HEK293 (cell line): Measurements from ENCODE around the gene DHRS12.

ENCODE experiments used
- CTCF ChIA-PET: fragments of 350-600 bp; formaldehyde crosslinking; extraction: SDS; loops from one replicate; lab custom pipeline; 2021; ENCODE audit warnings: antibody characterized with exemption; lab: Yijun Ruan, JAX
- POLR2A ChIA-PET: fragments of 300-600 bp; formaldehyde crosslinking; extraction: SDS; loops from one replicate; lab custom pipeline; 2020; ENCODE audit warnings: antibody characterized with exemption, inconsistent platforms; lab: Yijun Ruan, JAX
- H3K27ac ChIP-seq: fragments of 200-500 bp; sonication (Bioruptor generic); 2 replicates; pipeline ENCODE4 v1.5.1; 2014; ENCODE audit warnings: low read depth, low read length, control low read depth, inconsistent platforms; ENCODE audit errors: extremely low read depth
- H3K36me3 ChIP-seq, 2 experiments: fragments of 200-500 bp in 1 of 2; sonication (Bioruptor generic) in 1 of 2; 1 replicate in 1 of 2; 2 replicates in 1 of 2; pipeline ENCODE4 v1.5.1; 2014 to 2017; ENCODE audit warnings: inconsistent platforms in 2 of 2, low read length in 2 of 2; ENCODE audit not compliant: control insufficient read depth in 2 of 2, insufficient read depth in 1 of 2
- H3K4me1 ChIP-seq: fragments of 200-500 bp; sonication (Bioruptor generic); 2 replicates; pipeline ENCODE4 v1.5.1; 2014; ENCODE audit warnings: mild to moderate bottlenecking, low read length, inconsistent platforms; ENCODE audit not compliant: control insufficient read depth, insufficient read depth
- H3K4me3 ChIP-seq: 2 replicates; pipeline ENCODE4 v1.5.1; 2011; ENCODE audit warnings: low read depth, mild to moderate bottlenecking, control low read depth, low read length, moderate library complexity
- H3K9me3 ChIP-seq: fragments of 200-500 bp; sonication (Bioruptor generic); 2 replicates; pipeline ENCODE4 v1.5.1; 2014; ENCODE audit warnings: low read depth, low read length, inconsistent platforms; ENCODE audit not compliant: control insufficient read depth, insufficient read depth
- HIC1 ChIP-seq: fragments of 450-650 bp; formaldehyde crosslinking; IDR thresholded peaks from 2 replicates; pipeline ENCODE4 v1.5.1; 2016; ENCODE audit warnings: missing biosample characterization, missing genetic modification characterization
- KLF1 ChIP-seq: fragments of 450-650 bp; formaldehyde crosslinking; IDR thresholded peaks from 2 replicates; pipeline ENCODE4 v1.5.1; 2016; ENCODE audit warnings: missing biosample characterization, missing genetic modification characterization
- KLF10 ChIP-seq: fragments of 450-650 bp; IDR thresholded peaks from 2 replicates; pipeline ENCODE4 v1.5.1; 2018; ENCODE audit warnings: missing biosample characterization, mild to moderate bottlenecking, missing genetic modification characterization
- PATZ1 ChIP-seq: fragments of 450-650 bp; formaldehyde crosslinking; IDR thresholded peaks from 2 replicates; pipeline ENCODE4 v1.5.1; 2016; ENCODE audit warnings: missing biosample characterization, missing genetic modification characterization
- REPIN1 ChIP-seq: fragments of 450-650 bp; formaldehyde crosslinking; IDR thresholded peaks from 2 replicates; pipeline ENCODE4 v1.5.1; 2017; ENCODE audit warnings: missing biosample characterization, missing genetic modification characterization, low read depth
- SALL2 ChIP-seq: fragments of 450-650 bp; formaldehyde crosslinking; IDR thresholded peaks from 2 replicates; pipeline ENCODE4 v1.5.0; 2017; ENCODE audit warnings: missing biosample characterization, mild to moderate bottlenecking, missing genetic modification characterization, borderline replicate concordance
- ZEB2 ChIP-seq: fragments of 450-650 bp; formaldehyde crosslinking; IDR thresholded peaks from 2 replicates; pipeline ENCODE4 v1.5.1; 2016; ENCODE audit warnings: missing biosample characterization, missing genetic modification characterization
- ZFP69B ChIP-seq: fragments of 450-650 bp; formaldehyde crosslinking; IDR thresholded peaks from 2 replicates; pipeline ENCODE4 v1.5.1; 2016; ENCODE audit warnings: missing biosample characterization, missing genetic modification characterization
- ZNF146 ChIP-seq: fragments of 450-650 bp; formaldehyde crosslinking; IDR thresholded peaks from 2 replicates; pipeline ENCODE4 v1.5.1; 2016; ENCODE audit warnings: missing biosample characterization, missing genetic modification characterization
- ZNF155 ChIP-seq: fragments of 450-650 bp; formaldehyde crosslinking; IDR thresholded peaks from 2 replicates; pipeline ENCODE4 v1.5.1; 2016; ENCODE audit warnings: missing biosample characterization, missing genetic modification characterization
- ZNF184 ChIP-seq: fragments of 450-650 bp; IDR thresholded peaks from 2 replicates; pipeline ENCODE4 v1.5.1; 2018; ENCODE audit warnings: missing biosample characterization, mild to moderate bottlenecking, missing genetic modification characterization
- ZNF223 ChIP-seq: fragments of 450-650 bp; formaldehyde crosslinking; IDR thresholded peaks from 2 replicates; pipeline ENCODE4 v1.5.1; 2016; ENCODE audit warnings: missing biosample characterization, missing genetic modification characterization
- ZNF274 ChIP-seq, 2 experiments: fragments of 200-500 bp in 1 of 2; fragments of 450-650 bp in 1 of 2; sonication (Bioruptor generic) in 1 of 2; formaldehyde crosslinking in 1 of 2; IDR thresholded peaks; 2 replicates each; pipeline versions ENCODE4 v1.5.1 to v1.6.1; 2014 to 2016; ENCODE audit warnings: borderline replicate concordance in 1 of 2, inconsistent platforms in 1 of 2, low read length in 1 of 2, missing biosample characterization in 1 of 2, missing genetic modification characterization in 1 of 2
- ZNF324 ChIP-seq: fragments of 450-650 bp; formaldehyde crosslinking; IDR thresholded peaks from 2 replicates; pipeline ENCODE4 v1.5.1; 2016; ENCODE audit warnings: missing biosample characterization, missing genetic modification characterization
- ZNF366 ChIP-seq: fragments of 450-650 bp; formaldehyde crosslinking; conservative IDR thresholded peaks from 2 replicates; pipeline ENCODE4 v1.5.1; 2016; ENCODE audit warnings: missing biosample characterization, missing genetic modification characterization
- ZNF394 ChIP-seq: fragments of 450-650 bp; formaldehyde crosslinking; IDR thresholded peaks from 2 replicates; pipeline ENCODE4 v1.5.1; 2016; ENCODE audit warnings: missing biosample characterization, missing genetic modification characterization, mild to moderate bottlenecking, moderate library complexity, borderline replicate concordance
- ZNF423 ChIP-seq: fragments of 450-650 bp; formaldehyde crosslinking; IDR thresholded peaks from 2 replicates; pipeline ENCODE4 v1.5.1; 2016; ENCODE audit warnings: missing biosample characterization, missing genetic modification characterization
- ZNF561 ChIP-seq: fragments of 450-650 bp; IDR thresholded peaks from 2 replicates; pipeline ENCODE4 v1.5.1; 2018; ENCODE audit warnings: missing biosample characterization, missing genetic modification characterization, borderline replicate concordance
- ZNF629 ChIP-seq: fragments of 450-650 bp; formaldehyde crosslinking; IDR thresholded peaks from 2 replicates; pipeline ENCODE4 v1.5.1; 2017; ENCODE audit warnings: missing biosample characterization, missing genetic modification characterization
- ZNF654 ChIP-seq: fragments of 450-650 bp; formaldehyde crosslinking; IDR thresholded peaks from 2 replicates; pipeline ENCODE4 v1.5.1; 2016; ENCODE audit warnings: low read depth, missing biosample characterization, missing genetic modification characterization
- ZNF658 ChIP-seq: fragments of 450-650 bp; formaldehyde crosslinking; IDR thresholded peaks from 2 replicates; pipeline ENCODE4; 2016; ENCODE audit warnings: missing biosample characterization, missing genetic modification characterization
- ZNF677 ChIP-seq: fragments of 450-650 bp; IDR thresholded peaks from 2 replicates; pipeline ENCODE4 v1.5.0; 2018; ENCODE audit warnings: missing biosample characterization, mild to moderate bottlenecking, missing genetic modification characterization, moderate library complexity
- ZNF777 ChIP-seq: fragments of 450-650 bp; formaldehyde crosslinking; IDR thresholded peaks from 2 replicates; pipeline ENCODE4 v1.5.1; 2017; ENCODE audit warnings: missing biosample characterization, missing genetic modification characterization, borderline replicate concordance
- ZNF785 ChIP-seq: fragments of 450-650 bp; formaldehyde crosslinking; IDR thresholded peaks from 2 replicates; pipeline ENCODE4 v1.5.1; 2016; ENCODE audit warnings: missing biosample characterization, missing genetic modification characterization
- ZNF830 ChIP-seq: fragments of 450-650 bp; IDR thresholded peaks from 2 replicates; pipeline ENCODE4 v1.5.0; 2018; ENCODE audit warnings: missing biosample characterization, missing genetic modification characterization, low read depth, mild to moderate bottlenecking, moderate library complexity
- ZXDB ChIP-seq: fragments of 450-650 bp; formaldehyde crosslinking; IDR thresholded peaks from 2 replicates; pipeline ENCODE4 v1.5.1; 2016; ENCODE audit warnings: missing biosample characterization, missing genetic modification characterization
- TF ChIP-seq, protein P1 (sequence below): IDR thresholded peaks from 2 replicates; pipeline ENCODE4 v1.6.1; 2011; ENCODE audit warnings: mild to moderate bottlenecking, low read depth, low read length, borderline replicate concordance
- TF ChIP-seq, protein P2 (sequence below): fragments of 450-650 bp; formaldehyde crosslinking; IDR thresholded peaks from 2 replicates; pipeline ENCODE4 v1.5.1; 2016; ENCODE audit warnings: missing biosample characterization, missing genetic modification characterization

DHRS12 gene

GRCh38 chr13:51822106-51822815 lies 18.3 kb upstream of the DHRS12 start:
- no peak for TF ChIP-seq ZNF394 (tag by site-specific recombination)
- TF ChIP-seq ZNF146 (tag by site-specific recombination) = no peak
- TF ChIP-seq KLF10 (tag by site-specific recombination) = no peak
- TF ChIP-seq SALL2 (tag by site-specific recombination) = no peak
- TF ChIP-seq ZNF785 (tag by site-specific recombination) = no peak
- TF ChIP-seq ZFP69B (tag by site-specific recombination) = no peak
- TF ChIP-seq ZNF677 (tag by site-specific recombination) = no peak
- TF ChIP-seq ZNF184 = no peak
- TF ChIP-seq HIC1 (tag by site-specific recombination) = no peak
- TF ChIP-seq, protein P1, sequence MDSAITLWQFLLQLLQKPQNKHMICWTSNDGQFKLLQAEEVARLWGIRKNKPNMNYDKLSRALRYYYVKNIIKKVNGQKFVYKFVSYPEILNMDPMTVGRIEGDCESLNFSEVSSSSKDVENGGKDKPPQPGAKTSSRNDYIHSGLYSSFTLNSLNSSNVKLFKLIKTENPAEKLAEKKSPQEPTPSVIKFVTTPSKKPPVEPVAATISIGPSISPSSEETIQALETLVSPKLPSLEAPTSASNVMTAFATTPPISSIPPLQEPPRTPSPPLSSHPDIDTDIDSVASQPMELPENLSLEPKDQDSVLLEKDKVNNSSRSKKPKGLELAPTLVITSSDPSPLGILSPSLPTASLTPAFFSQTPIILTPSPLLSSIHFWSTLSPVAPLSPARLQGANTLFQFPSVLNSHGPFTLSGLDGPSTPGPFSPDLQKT = no peak
- TF ChIP-seq ZNF223 (tag by site-specific recombination) = no peak
- no peak for TF ChIP-seq ZNF155
- no peak for TF ChIP-seq ZNF423 (tag by site-specific recombination)
- no peak for TF ChIP-seq REPIN1
- no peak for TF ChIP-seq ZNF629 (tag by site-specific recombination)
- no peak for TF ChIP-seq ZNF777
- TF ChIP-seq ZNF366 (tag by site-specific recombination) = no peak
- no peak for TF ChIP-seq ZNF324 (tag by site-specific recombination)
- TF ChIP-seq, all 188 proteins: peak for 0
- H3K9me3 ChIP-seq = no peaks in the 10 kb centered on the region
- no peak overlapping the region for H3K27ac ChIP-seq
- no peak overlapping the region for H3K4me3 ChIP-seq
- ChIA-PET POLR2A (no interaction called here), CTCF (no interaction called here)
- H3K4me1 ChIP-seq = no peaks in the 10 kb centered on the region
- no peaks in the 10 kb centered on the region for H3K36me3 ChIP-seq

- no peaks in the 10 kb centered on the region for H3K4me1 ChIP-seq
- ChIA-PET CTCF (interaction anchor here (0.5 kb wide), 1 partner anchor 129 kb away, joined by 3 read pairs; no protein-coding TSS in a partner anchor), POLR2A (interaction anchor here (0.6 kb wide), 1 partner anchor 796 kb away, joined by 3 read pairs; no protein-coding TSS in a partner anchor)
- no peak overlapping the region for H3K27ac ChIP-seq
- no peaks in the 10 kb centered on the region for H3K36me3 ChIP-seq
- no peaks in the 10 kb centered on the region for H3K9me3 ChIP-seq
- H3K4me3 ChIP-seq = no peak overlapping the region
- TF ChIP-seq ZEB2 (no peak), ZXDB (no peak), PATZ1 (tag by site-specific recombination) (no peak), ZNF561 (tag by site-specific recombination) (no peak), ZNF830 (tag by site-specific recombination) (no peak), ZNF274 (IDR thresholded peaks at IDR 0.05; ENCODE audit: low read length) (no peak), ZNF274 (tag by site-specific recombination; IDR thresholded peaks at IDR 0.05; ENCODE audit: borderline replicate concordance) (no peak), ZNF658 (tag by site-specific recombination) (no peak), ZNF654 (tag by site-specific recombination) (no peak), KLF1 (tag by site-specific recombination) (no peak)
- TF ChIP-seq, protein P2, sequence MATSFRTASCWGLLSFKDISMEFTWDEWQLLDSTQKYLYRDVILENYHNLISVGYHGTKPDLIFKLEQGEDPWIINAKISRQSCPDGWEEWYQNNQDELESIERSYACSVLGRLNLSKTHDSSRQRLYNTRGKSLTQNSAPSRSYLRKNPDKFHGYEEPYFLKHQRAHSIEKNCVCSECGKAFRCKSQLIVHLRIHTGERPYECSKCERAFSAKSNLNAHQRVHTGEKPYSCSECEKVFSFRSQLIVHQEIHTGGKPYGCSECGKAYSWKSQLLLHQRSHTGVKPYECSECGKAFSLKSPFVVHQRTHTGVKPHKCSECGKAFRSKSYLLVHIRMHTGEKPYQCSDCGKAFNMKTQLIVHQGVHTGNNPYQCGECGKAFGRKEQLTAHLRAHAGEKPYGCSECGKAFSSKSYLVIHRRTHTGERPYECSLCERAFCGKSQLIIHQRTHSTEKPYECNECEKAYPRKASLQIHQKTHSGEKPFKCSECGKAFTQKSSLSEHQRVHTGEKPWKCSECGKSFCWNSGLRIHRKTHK = no peak
These were observed 17.6 kb upstream of the DHRS12 start for GRCh38 chr13:51821606-51822005.
